Activated CD8-positive, alpha-beta memory T cell treated with anti-CD3 and anti-CD28 coated beads, Interleukin-2, amount 10 ng/mL, durations not matched to agents 7 days and 5 days (primary cell): ENCODE results near the gene FZD7. TPM values are rescaled to one million over a fixed set of nuclear protein-coding genes. Genes with fewer than 3 reads are reported as not detected.

Experiments
- ATAC-seq: fragments of 150-1000 bp; cut with Tn5 transposase; one replicate; pipeline ENCODE4 v1.10.0; 2021; ENCODE audit warnings: moderate library complexity
- CTCF ChIA-PET: fragments of 350-600 bp; sonication (Branson Sonifier 250); formaldehyde crosslinking; loops from one replicate; lab custom pipeline; 2021; ENCODE audit warnings: antibody characterized with exemption; lab: Charles Lee
- DNase-seq: peaks from one replicate; pipeline ENCODE4 v3.0.0-alpha.2; 2020
- H3K27ac Mint-ChIP-seq: one replicate; pipeline ENCODE4 v1.8.0; 2021; ENCODE audit warnings: mild to moderate bottlenecking, mixed read lengths
- H3K27me3 Mint-ChIP-seq: one replicate; pipeline ENCODE4 v1.8.0; 2021; ENCODE audit warnings: mixed read lengths
- H3K36me3 Mint-ChIP-seq: one replicate; pipeline ENCODE4 v1.8.0; 2021; ENCODE audit warnings: mild to moderate bottlenecking, mixed read lengths
- H3K4me1 Mint-ChIP-seq: one replicate; pipeline ENCODE4 v1.8.0; 2021; ENCODE audit warnings: mixed read lengths
- H3K4me3 Mint-ChIP-seq: one replicate; pipeline ENCODE4 v1.8.0; 2021; ENCODE audit warnings: mild to moderate bottlenecking, moderate library complexity, mixed read lengths
- H3K9me3 Mint-ChIP-seq: one replicate; pipeline ENCODE4 v1.8.0; 2022; ENCODE audit warnings: low read depth, mixed read lengths
- total RNA-seq, 2 experiments: library from RNA; stranded (reverse); gene quantifications; one replicate each; pipeline ENCODE4 v1.2.3, GENCODE V29; 2021

FZD7 gene
- total RNA-seq, 2 experiments from 2014 or later: 0.18 to 3.4 TPM

- DNase-seq (no peak), ATAC-seq (no peak)
- CTCF ChIA-PET: interaction anchor here (1.3 kb wide), 1 partner anchor 12 kb away, joined by 3 read pairs; no protein-coding TSS in a partner anchor
- peaks cover 4% of the 10 kb centered on the region for H3K4me1 Mint-ChIP-seq
- H3K9me3 Mint-ChIP-seq: no peaks in the 10 kb centered on the region
- peaks cover 4% of the 10 kb centered on the region for H3K27me3 Mint-ChIP-seq
- H3K36me3 Mint-ChIP-seq: no peaks in the 10 kb centered on the region
- no peak overlapping the region for H3K27ac Mint-ChIP-seq
- H3K4me3 Mint-ChIP-seq: no peak overlapping the region
Observed at GRCh38 chr2:202072226-202072625, 38.6 kb downstream of the FZD7 start.

DNA sequence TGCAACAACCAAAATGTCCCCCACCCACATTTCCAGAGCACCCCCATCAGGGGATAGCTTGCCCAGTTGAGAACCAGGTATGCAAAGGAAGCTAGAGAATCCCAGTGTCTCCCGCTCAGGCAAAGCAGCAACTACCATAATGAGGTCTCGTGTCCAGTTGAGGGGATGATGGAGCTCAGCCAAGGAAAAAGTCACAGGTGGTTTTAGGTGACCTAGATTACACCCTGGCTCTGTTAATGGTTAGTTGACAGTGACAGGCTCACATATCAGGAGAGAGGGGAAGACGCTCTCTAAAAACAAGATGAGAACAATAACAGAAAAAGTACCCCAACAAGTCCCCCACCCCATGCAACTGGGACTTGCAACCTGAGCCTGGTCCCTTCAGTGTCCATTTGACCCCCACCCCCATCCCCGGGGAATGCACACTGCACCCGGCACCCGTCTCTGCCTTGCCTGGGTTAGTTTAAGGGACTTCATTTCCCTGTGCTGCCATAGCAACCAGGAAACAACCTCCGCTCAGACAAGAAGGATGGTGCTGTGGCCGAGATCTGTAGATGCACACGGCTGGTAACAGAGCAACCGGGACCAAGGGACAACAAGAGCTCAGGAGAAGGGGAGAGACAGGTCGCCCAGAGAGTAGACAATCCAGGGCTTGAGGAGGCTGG, 39.2 kb downstream of the FZD7 start, which contains the start of gene KIAA2012:
KIAA2012 (plus strand) TSS at position 519 of the 665 bp plus-strand sequence. CDS start 373 bp downstream, outside the sequence.
- Mint-ChIP-seq H3K9me3 (no peaks in the 10 kb centered on the region), H3K4me3 (no peak within 1 kb of the TSS), H3K27ac (no peak within 1 kb of the TSS), H3K4me1 (peaks cover 4% of the 10 kb centered on the region), H3K27me3 (peaks cover 4% of the 10 kb centered on the region), H3K36me3 (no peaks in the 10 kb centered on the region)
- ATAC-seq (no peak), DNase-seq (no peak)
- CTCF ChIA-PET: interaction anchor here (1.3 kb wide), 1 partner anchor 13 kb away, joined by 3 read pairs; no protein-coding TSS in a partner anchor

DNA sequence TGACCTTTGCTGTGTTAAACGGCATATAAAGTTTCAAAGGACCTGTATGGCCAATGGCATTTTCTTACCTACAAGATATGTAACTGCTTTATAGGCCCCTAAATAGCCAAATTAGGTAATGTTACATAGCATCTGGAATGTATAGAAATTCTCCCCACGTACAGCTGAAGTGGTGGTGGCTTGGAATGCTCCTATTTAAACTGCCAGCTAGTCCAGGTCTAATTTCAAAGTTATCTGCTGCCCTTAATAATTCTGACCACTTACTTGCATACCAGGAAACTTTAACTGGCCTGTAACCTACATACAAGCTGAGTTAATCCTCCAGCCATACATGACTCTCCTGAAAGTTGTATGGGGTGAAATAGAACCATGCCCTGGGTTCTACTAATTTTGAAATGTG, 40.7 kb downstream of the FZD7 start:
- H3K27ac Mint-ChIP-seq: no peak overlapping the region
- CTCF ChIA-PET: no interaction called here
- peaks cover 4% of the 10 kb centered on the region for H3K27me3 Mint-ChIP-seq
- no peak for DNase-seq
- no peak overlapping the region for H3K4me3 Mint-ChIP-seq
- H3K9me3 Mint-ChIP-seq: no peaks in the 10 kb centered on the region
- ATAC-seq: no peak
- H3K36me3 Mint-ChIP-seq: no peaks in the 10 kb centered on the region
- peaks cover 4% of the 10 kb centered on the region for H3K4me1 Mint-ChIP-seq

GRCh38 chr2:202079310-202079709, 45.7 kb downstream of the FZD7 start:
- Mint-ChIP-seq H3K4me3 (no peak overlapping the region), H3K27me3 (peaks cover 12% of the 10 kb centered on the region), H3K36me3 (no peaks in the 10 kb centered on the region), H3K9me3 (peaks cover 3% of the 10 kb centered on the region), H3K27ac (no peak overlapping the region), H3K4me1 (no peaks in the 10 kb centered on the region)
- no peak for ATAC-seq
- CTCF ChIA-PET: interaction anchor here (0.9 kb wide), 1 partner anchor 217 kb away, joined by 3 read pairs; no protein-coding TSS in a partner anchor
- DNase-seq: no peak

DNA sequence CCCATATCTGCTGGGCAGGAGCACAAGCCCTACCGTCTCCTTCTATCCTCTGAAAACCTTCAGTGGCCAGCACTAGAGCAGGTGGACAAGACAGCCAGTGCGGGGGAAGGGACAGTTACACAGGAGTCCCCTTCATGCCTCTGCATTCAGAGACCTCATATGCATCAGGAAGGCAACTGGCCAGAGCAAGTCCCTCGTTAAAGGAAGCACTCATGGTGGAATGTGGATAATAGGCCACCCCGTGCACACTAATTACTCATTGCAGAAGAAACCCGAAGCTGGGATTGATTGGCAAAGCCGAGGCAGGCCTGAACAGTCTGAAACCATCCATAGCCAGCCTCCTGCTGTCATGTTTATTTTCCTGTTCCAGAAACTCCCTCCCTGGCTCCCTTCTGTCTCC, 50.6 kb downstream of the FZD7 start:
- Mint-ChIP-seq H3K36me3 (no peaks in the 10 kb centered on the region), H3K4me3 (no peak overlapping the region), H3K9me3 (peaks cover 3% of the 10 kb centered on the region), H3K27me3 (peaks cover 13% of the 10 kb centered on the region), H3K27ac (no peak overlapping the region), H3K4me1 (no peaks in the 10 kb centered on the region)
- DNase-seq (no peak), ATAC-seq (no peak)
- CTCF ChIA-PET: no interaction called here

Other genes starting within 250 kb of the FZD7 start
- not detected for gene CDK15, start 227.3 kb upstream of the FZD7 start, total RNA-seq
- gene KIAA2012, start 39.4 kb downstream of the FZD7 start, total RNA-seq: under 1 TPM in 1 of 2 experiments, not detected in 1; 0.05 TPM
- 100 to 1,000 TPM in 1 of 2 experiments, 10 to 100 TPM in 1; 79.6 to 104 TPM for gene SUMO1, start 204.7 kb downstream of the FZD7 start, total RNA-seq
- 100 to 1,000 TPM; 121 to 143 TPM for gene NOP58, start 231.9 kb downstream of the FZD7 start, total RNA-seq